HG03159 (cell line): ENCODE results near the gene BEGAIN.

Experiments
- ATAC-seq: cut with Tn5 transposase; IDR thresholded peaks from one replicate; pipeline ENCODE4 v1.9.1; 2021; ENCODE audit warnings: mild to moderate bottlenecking, moderate library complexity; ENCODE audit not compliant: unreplicated experiment

The BEGAIN gene

GRCh38 chr14:100582496-100583165, 4.6 kb downstream of the BEGAIN start:
- no peak for ATAC-seq

DNA sequence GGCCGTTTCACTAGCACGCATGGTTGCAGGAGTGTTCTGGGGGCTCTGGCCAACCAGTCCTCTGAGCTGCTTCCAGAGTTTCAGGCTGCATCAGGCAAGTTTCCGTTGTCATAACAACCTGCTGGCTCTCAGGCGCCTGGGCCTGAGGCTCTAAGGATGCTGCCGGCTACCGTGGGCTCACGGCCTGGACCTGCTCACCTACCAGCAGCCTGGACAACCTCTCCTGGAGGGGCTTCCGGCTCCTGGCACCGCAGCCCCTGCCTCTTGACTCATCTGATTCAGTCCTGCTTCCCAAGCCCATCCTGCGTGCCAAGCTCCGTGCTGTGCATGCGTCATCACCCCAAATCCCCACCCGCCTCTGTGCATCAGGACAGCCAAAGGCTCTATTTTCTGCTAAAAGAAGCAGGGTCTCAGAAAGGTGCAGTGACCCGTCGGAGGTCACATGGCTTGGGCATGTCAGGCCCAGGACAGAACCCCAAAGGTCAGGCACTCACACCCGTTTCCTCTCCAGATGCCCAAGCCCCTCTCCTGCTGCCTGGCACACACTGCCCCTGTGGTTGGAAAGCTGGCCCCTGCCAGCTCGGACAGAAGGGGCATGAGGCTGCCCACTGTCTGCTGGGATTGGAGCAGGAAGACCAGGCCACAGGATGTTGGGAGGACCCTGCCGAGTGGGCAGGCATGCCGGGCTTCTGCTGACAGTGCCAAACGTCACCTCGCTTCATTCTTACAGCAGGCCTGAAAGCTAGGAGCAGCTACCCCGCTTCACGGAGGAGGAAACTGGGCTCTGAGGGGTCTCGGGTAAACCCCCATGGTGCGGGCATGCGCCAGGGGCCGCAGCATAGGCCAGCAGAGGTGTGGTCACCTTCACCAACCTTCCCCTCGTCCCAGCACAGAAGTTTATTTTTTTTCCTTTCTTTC, 5.7 kb downstream of the BEGAIN start:
- ATAC-seq = no peak

DNA sequence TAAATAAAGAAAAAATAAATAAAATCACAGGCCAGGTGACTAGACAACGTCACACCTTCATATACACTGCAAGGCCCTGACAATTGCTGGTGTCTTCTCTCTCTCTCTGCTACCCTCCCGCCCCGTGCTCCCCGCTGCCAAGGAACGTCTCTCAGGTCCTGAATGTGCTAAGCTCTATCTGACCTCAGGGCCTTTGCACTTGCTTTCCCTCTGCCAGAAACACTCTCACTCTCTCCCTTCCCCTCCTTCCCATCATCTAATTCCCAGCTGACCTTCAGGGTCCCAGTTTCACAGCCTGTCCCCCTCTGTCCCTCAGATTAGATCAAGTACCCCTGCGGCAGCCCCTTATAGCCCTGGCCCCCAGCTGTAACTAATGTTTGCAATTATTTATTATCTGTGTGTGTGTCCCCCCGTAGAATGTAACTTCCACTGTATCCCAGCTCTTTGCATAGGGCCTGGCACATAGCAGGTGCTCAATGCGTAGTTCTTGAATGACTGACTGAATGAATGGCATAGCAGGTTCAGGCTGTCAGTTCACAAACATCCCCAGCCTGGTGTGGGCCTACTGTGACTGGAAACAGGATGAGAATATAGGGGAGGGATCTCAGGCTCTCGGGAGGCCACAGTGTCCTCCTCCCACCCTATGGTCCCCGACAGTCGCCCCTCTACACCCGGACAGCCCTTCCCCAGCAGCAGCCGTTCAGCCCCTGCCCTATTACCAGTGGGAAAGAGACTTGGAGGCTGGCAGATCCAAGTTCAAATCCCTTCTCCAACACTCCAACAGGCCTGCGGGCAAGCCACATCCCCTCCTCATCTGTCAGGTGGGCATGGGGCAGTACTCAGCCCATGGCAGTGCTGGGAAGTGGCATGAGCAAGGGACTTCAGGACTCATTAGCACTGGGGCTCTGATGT, 6.6 kb downstream of the BEGAIN start:
- no peak for ATAC-seq

GRCh38 chr14:100578552-100578951, 8.7 kb downstream of the BEGAIN start:
- ATAC-seq = no peak

- ATAC-seq = no peak
Observed at GRCh38 chr14:100577986-100578431, 9.2 kb downstream of the BEGAIN start.

DNA sequence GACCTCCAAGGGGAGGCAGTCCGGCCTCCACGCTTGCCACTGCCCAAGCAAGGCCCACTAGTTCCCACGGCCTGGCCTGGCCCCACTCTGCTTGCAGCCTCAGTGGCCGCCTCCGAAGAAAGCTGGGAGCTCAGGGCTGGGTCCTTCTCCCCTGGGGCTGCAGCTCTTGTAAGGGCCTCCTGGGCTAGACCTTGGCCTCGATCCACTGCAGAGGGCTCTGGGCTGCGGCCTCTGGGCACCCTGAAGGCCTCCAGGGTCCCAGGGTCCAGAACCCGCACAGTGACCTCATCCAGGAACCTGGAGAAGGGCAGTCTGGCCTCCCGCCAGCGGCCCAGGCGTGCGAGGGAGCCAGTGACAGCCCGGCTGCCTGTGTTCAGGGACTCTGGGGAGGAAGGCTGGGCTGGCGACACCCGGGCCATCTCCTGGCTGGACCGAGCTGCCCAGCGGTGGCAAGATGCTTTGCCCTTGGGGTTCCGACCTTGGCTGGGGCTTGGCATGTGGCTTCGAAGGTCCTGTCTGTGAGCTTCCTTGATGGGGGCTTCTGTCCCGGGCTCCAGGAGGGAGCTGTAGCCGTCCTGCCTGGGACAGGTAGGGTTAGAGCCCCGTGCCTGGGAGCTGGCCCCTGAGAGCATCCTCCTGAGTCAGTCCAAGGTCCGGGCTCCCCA, 9.8 kb downstream of the BEGAIN start:
- ATAC-seq = no peak

- ATAC-seq = no peak
Observed at GRCh38 chr14:100576091-100577085, 10.8 kb downstream of the BEGAIN start.

GRCh38 chr14:100575266-100575995, 11.8 kb downstream of the BEGAIN start:
- ATAC-seq = no peak

GRCh38 chr14:100574642-100575031, 12.6 kb downstream of the BEGAIN start:
- ATAC-seq = no peak

- ATAC-seq = no peak
Observed at GRCh38 chr14:100573757-100574641, 13.2 kb downstream of the BEGAIN start.

GRCh38 chr14:100573002-100573756, 14.0 kb downstream of the BEGAIN start:
- no peak for ATAC-seq

DNA sequence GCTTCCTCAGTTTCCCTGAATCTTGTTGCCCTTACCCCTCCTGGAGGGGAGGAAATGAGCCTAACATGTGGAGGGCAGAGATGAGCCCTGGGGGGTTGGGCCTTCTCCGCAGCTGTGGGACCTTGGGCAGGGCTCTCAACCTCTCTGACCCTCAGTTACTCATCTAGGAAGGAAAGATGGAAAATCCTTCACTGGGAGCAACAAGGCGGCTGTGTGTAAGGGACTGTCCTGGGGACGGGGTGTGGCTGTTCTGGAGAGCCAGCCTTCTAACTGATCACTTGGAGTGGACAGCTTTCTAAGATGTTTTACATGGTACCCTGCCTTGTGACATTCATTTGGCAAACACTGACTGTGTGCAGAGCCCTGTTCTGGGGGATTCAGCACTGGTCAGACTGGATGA, 14.7 kb downstream of the BEGAIN start:
- ATAC-seq = no peak

GRCh38 chr14:100571837-100572236, 15.4 kb downstream of the BEGAIN start:
- ATAC-seq = no peak

- no peak for ATAC-seq
Observed at GRCh38 chr14:100570726-100571454, 16.3 kb downstream of the BEGAIN start.

GRCh38 chr14:100569734-100570286, 17.4 kb downstream of the BEGAIN start:
- ATAC-seq = no peak
